HG03457 (cell line): ENCODE measurements around the gene PRXL2B.
"Not testable (repeated sequence)": the region's sequence is repeated elsewhere in the genome, so short reads cannot be mapped to it uniquely, and the experiment has no call there.

ENCODE experiments used
- ATAC-seq: cut with Tn5 transposase; IDR thresholded peaks from one replicate; pipeline ENCODE4 v1.9.1; 2021; ENCODE audit warnings: moderate number of reproducible peaks; ENCODE audit not compliant: unreplicated experiment

The PRXL2B gene

DNA sequence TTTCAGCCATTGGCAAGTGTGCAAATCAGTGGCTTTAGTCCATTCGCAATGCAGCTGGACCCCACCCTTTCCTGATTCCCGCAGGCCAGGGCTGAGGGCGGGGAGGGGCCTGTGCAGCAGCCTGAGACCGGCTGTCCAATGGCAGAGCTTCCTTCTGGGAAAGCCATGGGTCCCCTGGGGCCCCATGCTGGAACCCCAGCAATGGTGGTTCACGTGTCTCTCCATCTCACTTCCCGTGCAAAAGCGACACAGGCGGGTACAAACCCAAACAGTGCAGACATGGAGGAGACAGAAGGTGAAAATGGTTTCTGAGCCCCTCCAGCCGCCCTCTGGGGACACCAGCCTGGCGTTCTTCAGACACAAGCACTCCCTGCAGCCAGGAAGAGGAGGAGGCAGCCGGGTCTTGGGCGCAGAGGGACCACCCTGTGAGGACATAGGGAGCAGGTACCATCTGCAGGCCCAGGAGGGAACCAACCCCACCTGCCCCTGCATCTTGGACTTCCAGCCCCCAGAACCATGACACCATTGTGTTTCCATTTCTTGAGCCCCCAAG lies 36.2 kb upstream of the PRXL2B start:
- ATAC-seq = not testable (repeated sequence)

DNA sequence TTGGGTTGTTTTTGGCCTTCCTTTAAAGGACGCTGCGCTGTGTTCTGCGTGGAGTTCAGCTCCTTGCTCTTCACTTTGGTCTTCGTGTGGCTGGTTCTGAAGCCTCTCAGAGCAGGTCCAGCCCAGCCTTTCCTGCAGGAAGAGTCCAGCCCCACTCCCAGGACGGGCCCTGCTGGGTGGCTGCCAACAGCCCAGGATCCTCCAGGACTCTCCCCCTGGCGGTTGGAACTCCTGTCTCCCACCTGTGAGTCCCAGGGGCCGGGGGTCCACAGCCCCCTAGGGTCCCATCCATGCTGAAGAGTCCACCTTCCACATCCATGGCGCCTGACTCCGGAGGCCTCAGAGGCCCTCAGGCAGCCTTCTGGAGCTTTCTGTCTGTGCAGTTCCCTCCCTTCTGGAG lies 35.0 kb upstream of the PRXL2B start:
- ATAC-seq = not testable (repeated sequence)

DNA sequence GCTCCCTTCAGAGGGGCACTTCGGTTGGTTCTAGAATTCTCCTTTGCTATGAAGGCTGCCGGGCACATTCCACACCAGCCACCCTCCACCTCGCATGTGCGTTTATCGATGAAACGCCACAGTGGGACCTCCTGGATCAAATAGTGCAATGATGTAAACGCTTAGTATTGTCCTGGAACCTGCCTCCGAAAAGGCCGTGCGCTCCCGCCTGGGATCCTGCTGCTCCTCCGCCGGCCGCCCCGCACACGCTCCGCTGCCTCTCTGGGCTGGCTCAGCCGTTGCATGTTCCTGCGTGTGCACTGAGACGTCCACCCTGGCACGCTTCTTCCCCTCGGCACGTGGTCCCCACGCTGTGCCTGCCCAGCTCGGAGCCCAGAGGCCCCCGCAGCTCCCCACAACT lies 34.4 kb upstream of the PRXL2B start:
- ATAC-seq = no peak

DNA sequence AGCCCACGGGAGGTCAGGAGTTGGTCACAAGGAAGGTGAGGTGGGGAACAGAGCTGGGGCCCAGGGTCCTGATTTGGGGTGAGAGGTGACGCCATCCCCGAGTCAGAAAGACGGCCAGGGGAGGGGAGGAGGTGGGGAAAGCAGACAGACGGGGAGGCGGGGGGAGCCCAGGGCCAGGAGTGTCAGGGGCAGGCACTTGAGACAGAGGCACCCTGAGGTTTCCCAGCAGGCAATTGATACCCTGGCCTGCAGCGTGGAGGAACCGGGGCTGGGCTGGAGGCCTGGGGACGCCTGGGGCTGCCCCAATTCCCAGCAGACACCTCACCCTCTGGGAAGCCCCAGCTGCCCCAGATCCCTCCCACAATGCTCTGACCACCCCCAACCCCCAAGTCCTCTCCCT lies 33.5 kb upstream of the PRXL2B start:
- ATAC-seq = not testable (repeated sequence)

DNA sequence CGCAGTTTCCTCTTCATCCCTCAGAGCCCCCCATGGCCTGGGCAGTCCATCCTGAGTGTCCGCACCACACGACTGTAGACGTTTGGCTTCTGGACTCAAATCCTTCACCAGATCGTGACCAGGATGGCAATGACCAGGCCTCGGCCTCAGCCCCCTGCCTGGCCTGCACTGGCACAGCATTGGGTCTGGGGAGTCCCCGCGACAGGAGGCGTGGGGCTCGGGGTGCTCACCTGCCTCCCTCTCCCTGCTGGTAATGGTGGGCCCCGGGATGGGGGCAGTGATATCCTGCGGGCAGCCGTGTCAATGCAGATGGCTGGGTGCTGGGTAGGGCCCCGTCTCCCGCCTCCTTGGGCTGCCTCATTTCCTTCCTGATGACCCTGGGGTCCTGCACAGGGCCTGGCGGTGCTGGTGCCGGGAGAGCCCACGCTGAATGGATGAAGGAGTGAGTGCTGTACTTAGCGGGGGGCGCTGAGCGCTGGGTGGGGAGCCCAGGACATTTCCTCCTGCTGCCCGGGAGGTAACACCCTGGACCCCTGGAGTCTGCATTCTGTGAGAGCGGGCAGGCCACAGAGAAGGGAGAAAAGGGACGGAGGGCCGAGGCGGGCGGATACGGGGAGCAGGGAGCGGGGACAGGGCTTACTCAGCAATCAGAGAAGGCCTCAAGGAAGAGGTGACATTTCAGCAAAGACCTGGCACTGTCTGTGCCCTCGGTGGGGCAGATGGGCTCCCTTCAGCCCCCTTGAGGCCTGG lies 32.5 kb upstream of the PRXL2B start:
- ATAC-seq = no peak

DNA sequence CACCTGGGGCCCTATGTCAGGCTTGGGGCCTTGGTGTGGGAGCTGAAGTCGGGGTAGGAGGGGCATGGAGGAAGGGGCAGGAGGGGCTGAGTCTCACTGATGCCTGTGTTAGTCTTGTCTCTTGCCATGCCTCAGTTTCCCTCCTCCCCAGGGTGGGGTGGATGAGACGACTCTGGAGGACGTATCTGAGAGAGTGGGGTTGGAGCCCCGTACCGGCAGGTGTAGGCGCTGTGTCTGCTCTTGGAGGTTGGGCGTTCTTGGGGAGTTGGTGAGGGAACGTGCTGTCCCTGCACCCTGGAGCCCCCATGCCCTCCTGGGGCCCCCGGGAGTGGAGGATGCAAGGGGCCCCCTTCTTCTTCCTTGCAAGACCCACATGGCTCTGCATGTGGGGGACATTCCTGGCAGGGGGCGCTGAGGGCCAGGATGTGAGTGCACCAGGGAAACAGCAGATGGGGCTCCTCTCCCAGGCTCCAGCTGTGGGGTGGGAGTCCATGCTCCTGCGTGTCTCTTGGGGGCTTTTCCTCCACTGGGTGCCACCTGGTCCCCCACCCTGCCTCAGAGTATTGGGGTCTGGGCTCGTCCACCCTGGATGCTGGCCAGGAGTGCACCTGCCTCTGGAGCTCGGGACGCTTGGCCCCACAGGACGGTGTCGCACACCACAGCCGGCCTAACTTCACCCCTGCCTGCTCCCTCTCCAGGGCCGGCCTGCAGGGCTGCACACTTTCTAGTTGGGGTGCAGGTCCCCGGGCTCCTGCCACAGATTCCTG lies 31.8 kb upstream of the PRXL2B start:
- no peak for ATAC-seq

DNA sequence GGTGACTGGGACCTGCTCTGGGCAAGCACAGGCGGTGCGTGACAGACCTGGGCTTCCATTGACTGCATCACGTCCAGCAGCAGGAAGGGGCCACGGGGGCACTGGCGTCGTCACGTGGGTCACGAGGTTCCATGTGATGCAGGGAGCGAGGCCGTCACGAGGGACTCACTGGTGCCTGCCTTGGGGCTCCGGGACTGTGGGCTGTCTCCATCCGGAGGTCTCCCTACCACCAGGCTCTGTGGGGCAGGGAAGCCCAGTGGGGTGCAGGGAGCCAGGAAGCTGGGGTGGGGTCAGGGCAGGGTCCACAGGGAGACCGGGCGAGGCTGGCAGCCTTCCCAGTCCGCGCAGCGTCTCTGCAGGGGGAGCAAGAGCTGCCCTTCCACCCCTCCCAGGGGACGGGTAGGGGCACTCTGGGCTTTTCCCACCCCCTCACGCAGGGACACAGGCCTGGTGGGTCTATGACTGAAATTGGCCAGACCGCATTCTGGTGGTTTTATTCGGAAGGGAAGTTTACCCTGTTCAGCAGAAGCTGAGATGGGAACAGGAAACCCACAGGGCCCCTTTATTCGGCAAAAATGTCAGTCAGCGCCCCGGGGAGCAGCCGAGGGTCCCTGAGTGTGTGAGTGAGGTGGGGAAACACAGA lies 30.8 kb upstream of the PRXL2B start:
- ATAC-seq = no peak

DNA sequence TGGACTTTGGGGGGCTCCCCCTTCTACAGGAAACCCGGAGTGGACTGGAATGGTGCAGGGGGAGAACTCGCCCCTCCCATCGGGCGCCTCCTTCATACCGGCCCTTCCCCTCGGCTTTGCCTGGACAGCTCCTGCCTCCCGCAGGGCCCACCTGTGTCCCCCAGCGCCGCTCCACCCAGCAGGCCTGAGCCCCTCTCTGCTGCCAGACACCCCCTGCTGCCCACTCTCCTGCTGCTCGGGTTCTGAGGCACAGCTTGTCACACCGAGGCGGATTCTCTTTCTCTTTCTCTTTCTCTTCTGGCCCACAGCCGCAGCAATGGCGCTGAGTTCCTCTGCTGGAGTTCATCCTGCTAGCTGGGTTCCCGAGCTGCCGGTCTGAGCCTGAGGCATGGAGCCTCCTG lies 30.3 kb upstream of the PRXL2B start, which contains the start of gene TNFRSF14:
TSS of gene TNFRSF14 (plus strand) at position 95 of the 401 bp plus-strand sequence. CDS start at position 389, 294 bp downstream.
- no peak for ATAC-seq

DNA sequence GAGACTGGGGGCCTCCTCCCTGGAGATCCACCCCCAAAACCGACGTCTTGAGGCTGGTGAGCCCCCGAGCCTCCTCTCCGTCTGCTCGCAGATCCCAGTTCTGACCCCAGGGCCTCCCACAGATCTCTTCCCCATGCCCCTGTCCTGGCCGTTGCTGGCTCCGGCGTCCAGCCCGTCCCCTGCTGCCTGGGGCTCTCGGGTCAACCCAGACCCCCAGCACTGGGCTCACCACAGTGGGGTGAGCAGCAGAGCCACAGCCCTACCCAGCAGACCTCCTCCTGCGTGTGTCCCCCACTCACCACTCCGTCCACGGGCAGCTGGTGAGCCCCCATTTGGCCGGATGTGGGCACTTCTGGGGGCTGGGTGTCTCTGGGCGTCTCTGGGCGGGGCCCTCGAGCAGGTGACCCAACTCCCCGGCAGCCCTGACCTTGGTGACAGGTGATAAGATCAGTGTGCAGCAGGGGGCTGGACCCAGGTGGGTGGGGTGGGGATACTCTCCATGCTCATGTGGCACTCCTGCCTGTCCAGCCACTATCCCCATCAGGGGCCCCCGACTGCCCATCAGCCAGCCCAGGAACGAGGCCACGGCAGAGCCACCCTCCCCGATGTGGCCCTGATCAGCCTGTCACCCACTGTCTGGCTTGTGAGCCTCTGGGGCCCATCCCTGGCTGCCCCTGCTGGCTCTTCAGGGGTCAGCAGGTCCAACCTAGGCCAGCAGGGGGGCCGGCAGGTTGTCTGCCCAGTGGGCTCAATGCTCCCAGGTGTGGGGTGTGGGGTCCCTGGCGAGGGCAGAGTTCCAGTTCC lies 29.7 kb upstream of the PRXL2B start:
- no peak for ATAC-seq

DNA sequence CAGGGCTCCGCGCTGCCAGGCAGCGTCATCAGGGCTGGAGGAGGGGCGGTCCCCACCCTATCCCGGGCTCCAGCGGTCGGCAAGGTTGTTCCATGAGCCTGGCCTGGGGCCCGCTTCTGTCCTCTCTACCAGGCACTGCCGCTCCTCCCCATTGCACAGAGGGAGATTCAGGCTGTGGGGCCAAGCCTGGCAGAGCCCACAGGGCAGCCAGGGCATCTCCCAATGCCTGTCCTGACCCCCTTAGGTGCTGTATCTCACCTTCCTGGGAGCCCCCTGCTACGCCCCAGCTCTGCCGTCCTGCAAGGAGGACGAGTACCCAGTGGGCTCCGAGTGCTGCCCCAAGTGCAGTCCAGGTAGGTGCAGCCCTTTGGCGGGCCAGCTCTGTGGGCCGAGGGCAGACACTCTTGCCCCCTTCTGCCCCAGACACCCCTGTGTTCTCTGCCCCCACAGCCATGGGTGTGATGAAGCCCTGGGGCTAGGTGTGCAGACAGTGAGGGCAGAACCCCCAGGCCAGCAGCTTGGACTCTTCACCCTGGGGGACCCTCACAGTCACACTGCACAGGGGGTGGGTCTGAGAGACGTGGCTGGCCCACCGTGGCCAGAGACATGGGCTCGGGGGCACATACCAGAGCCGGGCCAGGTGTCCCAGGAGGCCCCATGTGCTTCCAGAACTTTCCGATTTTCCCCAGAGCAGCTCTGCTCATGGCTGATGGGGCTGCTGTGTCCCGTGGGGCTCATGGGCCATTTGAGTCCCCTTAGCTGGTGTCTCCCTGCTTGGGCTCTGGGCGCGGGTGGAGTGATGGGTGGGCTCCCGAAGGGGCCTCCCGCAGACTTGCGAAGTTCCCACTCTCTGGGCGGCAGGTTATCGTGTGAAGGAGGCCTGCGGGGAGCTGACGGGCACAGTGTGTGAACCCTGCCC lies 28.8 kb upstream of the PRXL2B start:
- ATAC-seq = no peak

DNA sequence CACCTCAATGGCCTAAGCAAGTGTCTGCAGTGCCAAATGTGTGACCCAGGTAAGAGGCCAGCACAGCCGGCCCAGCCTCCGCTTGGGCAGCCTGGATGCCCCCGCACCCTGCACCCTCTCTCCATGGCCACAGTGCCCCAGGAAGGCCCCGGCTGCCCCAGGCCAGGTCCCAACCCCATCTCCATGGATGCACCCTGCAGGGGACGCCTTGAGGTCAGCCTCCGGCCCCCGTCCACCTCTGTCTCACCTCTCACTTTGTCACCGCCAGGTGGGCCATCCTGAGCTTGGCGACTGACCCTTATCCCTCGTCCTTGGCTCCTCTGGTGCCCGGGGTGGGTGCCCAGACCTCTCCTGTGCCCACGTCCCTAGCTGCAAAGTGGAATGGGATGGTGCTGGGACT lies 28.2 kb upstream of the PRXL2B start:
- ATAC-seq = no peak

DNA sequence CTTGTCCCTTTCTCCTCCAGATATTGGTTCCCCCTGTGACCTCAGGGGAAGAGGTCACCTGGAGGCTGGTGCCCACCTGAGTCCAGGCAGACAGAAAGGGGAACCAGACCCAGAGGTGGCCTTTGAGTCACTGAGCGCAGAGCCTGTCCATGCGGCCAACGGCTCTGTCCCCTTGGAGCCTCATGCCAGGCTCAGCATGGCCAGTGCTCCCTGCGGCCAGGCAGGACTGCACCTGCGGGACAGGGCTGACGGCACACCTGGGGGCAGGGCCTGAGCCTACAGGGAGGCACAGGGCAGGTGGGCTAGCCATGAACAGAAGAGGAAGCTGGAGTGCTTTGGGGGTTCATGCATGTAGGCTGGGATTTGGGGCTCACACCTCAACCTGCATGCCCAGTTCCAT lies 27.7 kb upstream of the PRXL2B start:
- no peak for ATAC-seq

DNA sequence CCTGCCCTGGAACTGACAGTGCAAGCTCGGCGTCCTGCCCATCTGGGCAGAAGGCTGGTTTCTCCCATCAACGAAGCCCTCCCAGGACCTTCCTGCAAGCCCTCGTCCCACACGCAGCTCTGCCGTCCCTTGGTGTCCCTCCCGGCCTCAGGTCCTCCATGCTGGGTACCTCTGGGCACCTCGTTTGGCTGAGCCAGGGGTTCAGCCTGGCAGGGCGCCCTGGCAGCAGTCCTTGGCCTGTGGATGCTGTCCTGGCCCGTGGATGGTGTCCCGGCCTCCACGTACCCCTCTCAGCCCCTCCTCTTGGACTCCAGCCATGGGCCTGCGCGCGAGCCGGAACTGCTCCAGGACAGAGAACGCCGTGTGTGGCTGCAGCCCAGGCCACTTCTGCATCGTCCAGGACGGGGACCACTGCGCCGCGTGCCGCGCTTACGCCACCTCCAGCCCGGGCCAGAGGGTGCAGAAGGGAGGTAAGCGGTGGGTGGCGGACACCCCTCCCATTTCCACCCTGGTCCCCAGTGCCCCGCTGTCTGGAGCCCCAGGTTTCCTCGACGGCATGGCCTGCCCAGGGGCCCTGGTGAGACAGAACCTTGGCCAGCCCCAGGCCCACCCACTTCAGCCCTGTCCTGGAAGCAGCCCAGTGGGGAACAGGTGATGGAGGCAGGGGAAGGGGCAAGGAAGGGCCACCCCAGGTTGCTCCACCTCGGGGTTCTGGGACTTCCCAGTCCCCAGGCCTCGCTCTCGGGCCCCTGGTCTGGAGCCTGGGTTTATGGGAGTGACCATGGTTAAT lies 26.9 kb upstream of the PRXL2B start:
- ATAC-seq = no peak

DNA sequence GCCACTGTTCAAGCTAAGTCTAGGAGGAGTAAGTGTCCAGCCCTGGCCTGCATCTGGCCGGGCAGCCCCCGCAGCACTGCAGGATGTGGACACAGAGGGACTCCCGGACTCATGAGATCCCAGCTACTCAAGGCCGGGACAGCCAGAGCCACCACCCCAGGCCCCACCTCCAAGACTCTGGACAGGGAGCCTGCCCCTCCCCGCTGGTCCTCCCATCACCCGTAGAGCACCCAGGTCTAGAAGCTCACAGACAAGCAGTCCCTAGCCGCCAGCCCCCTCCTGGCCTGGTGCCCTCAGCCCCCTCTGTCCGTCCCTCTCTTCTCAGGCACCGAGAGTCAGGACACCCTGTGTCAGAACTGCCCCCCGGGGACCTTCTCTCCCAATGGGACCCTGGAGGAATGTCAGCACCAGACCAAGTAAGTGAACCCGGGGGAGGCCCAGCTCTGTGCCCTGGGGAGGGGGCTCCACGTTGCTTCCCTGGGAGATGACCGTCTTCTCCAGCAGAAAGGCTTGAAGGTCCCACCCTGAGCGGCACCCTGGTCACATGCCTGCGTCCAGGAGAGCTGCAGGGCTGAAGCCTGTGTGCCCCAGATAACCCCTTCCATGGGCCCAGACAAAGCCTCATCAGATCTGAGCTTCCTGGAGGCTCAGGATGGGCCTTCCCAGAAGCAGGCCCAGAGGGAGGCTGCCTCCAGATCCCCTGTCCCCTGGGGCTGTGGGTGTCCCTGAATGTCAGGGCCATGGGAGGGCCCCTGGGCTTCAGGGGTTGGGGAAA lies 26.1 kb upstream of the PRXL2B start:
- no peak for ATAC-seq

DNA sequence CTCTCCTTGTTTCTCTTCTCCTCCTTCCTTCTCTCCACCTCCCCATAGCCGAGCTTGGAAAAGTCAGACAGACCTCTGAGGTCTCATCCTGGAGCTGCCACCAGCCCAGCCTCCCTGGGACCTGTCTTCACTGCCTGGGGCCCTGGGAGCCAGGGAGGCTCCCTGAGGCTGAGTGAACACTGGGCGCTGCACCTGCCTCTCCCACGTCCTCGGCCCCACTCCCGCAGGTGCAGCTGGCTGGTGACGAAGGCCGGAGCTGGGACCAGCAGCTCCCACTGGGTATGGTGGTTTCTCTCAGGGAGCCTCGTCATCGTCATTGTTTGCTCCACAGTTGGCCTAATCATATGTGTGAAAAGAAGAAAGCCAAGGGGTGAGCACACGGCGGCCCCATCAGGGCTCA lies 25.1 kb upstream of the PRXL2B start:
- ATAC-seq = no peak

DNA sequence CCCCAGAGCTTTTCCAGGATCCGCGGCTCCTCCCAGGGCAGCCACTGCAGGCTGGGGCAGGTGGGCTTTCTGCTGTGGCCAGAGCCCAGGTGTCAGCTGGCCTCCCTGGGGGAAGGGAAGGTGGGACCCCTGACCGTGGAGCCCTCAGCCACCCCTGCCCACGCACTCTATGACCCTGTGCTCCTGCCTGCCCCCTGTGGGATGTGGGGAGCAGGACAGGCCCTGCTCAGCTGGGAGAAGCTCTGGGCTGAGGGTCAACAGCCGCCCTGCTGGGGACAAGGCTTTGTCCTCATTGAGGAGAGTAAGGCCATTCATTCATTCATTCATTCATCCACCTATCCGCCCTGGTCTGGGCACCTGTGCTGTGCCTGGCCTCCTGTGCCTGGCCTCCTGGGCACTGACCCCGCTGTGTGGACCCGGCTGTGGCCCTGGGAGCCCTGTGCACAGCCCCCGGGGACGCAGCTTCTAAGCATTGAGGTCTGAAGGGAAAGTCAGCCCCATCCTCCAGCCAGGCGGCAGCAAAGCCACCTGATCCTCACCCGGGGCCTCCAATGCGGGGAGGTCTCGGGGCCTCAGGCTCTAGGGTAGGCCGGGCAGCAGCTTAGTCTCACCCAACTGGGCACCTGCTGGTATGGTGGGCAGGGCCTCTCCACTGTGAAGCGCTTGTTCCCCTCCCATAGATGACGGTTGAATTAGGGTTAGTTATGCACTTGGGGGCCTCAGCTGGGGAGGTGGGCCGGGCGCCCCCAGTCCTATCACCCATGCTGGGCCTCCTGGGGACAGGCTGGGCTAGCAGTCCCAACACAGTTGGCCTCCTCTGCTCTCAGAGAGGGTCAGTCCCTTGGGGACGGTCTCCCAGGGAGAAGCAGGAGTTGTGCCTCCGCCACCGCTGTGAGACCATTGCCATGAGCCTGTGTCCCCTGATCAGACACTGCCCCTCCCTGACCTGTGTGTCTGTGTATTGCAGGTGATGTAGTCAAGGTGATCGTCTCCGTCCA lies 24.4 kb upstream of the PRXL2B start:
- ATAC-seq = no peak

DNA sequence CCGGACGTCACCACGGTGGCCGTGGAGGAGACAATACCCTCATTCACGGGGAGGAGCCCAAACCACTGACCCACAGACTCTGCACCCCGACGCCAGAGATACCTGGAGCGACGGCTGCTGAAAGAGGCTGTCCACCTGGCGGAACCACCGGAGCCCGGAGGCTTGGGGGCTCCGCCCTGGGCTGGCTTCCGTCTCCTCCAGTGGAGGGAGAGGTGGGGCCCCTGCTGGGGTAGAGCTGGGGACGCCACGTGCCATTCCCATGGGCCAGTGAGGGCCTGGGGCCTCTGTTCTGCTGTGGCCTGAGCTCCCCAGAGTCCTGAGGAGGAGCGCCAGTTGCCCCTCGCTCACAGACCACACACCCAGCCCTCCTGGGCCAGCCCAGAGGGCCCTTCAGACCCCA lies 23.4 kb upstream of the PRXL2B start:
- ATAC-seq = no peak
